ENCODE results near the gene VPS45.

VPS45 gene

DNA sequence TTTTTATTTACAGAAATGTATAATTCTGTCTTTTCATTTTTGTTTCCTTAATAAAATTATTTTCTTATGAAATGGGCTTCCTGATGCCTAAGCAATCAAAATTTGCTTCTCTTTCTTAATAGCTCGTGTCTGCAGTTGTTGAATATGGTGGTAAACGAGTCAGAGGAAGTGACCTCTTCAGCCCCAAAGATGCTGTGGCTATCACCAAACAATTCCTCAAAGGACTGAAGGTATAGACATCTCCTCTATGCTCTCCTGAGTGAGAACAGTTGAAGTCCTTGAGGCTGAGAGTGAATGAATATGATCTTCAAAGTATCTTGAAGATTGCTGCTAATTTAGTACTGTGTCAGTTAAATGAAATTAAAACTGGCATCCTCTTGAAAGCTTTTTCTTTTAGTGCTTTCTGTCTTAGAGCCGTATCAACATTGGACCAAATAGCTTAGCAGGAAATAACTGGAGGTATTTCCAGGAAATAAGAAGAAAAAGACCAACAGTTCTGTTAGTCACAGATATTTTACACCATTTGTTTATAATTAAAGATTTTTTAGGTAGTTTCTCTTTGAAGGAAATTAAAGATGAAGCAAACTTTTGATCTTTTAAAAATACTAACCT lies 24.7 kb downstream of the VPS45 start:
- DNase-seq (ENCODE audit: low spot score), result no peak
- in situ Hi-C loops (cut with MboI; ENCODE audit: low pct_unique_long_range_greater_than_20kb, low sequenced_read_pairs, unreplicated experiment), result no loop called here
- TF ChIP-seq, protein P1, sequence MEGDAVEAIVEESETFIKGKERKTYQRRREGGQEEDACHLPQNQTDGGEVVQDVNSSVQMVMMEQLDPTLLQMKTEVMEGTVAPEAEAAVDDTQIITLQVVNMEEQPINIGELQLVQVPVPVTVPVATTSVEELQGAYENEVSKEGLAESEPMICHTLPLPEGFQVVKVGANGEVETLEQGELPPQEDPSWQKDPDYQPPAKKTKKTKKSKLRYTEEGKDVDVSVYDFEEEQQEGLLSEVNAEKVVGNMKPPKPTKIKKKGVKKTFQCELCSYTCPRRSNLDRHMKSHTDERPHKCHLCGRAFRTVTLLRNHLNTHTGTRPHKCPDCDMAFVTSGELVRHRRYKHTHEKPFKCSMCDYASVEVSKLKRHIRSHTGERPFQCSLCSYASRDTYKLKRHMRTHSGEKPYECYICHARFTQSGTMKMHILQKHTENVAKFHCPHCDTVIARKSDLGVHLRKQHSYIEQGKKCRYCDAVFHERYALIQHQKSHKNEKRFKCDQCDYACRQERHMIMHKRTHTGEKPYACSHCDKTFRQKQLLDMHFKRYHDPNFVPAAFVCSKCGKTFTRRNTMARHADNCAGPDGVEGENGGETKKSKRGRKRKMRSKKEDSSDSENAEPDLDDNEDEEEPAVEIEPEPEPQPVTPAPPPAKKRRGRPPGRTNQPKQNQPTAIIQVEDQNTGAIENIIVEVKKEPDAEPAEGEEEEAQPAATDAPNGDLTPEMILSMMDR (IDR thresholded peaks at IDR 0.05; ENCODE audit: extremely low read depth, insufficient read depth, missing control alignments), result no peak

DNA sequence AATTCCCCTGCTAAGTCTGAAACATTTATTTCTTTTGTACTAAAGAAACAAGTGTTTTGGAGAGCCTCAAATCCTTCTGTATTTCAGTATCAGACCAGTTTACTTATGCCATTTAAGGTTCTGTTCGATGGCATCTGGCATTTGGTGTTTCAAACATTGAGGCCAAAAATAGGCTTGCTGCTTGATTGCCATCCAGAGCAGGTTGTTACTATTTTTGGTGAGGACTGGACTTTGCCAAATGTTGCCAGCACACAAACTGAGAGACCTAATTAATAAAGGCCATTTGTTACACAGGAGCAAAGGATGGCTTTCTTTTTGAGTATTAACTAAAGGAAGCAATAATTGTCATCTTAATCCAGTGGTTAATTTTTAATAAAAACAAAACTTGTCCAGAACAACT lies 26.2 kb downstream of the VPS45 start:
- no peak for DNase-seq (ENCODE audit: low spot score)
- TF ChIP-seq, protein P1 (IDR thresholded peaks at IDR 0.05; ENCODE audit: extremely low read depth, insufficient read depth, missing control alignments), result no peak
- in situ Hi-C loops (cut with MboI; ENCODE audit: low pct_unique_long_range_greater_than_20kb, low sequenced_read_pairs, unreplicated experiment), result no loop called here

DNA sequence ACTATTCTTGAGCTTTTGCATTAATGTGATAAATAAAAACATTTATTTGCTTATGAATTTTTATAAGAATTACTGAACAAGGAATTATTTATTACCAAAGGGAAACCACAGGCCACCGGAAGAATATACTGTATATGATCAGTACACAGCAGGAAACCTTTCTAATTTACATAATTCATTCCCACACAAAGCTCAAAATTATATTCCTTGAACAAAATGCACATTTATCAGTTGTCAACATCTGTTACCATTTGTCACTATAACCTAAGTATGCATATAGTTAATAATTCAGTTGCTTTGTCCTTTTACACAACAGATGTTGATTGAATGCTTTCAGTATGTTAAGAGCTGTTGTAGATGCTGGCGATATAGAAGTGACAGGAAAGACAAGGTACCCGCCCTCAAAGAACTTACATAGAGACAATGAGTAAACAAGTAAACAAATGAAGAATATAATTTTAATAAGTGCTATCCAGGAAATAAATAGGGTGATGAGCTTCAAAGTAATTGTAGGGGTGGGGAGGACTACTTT lies 27.2 kb downstream of the VPS45 start:
- in situ Hi-C loops (cut with MboI; ENCODE audit: low pct_unique_long_range_greater_than_20kb, low sequenced_read_pairs, unreplicated experiment), result no loop called here
- DNase-seq (ENCODE audit: low spot score), result no peak
- TF ChIP-seq, protein P1 (IDR thresholded peaks at IDR 0.05; ENCODE audit: extremely low read depth, insufficient read depth, missing control alignments), result no peak

DNA sequence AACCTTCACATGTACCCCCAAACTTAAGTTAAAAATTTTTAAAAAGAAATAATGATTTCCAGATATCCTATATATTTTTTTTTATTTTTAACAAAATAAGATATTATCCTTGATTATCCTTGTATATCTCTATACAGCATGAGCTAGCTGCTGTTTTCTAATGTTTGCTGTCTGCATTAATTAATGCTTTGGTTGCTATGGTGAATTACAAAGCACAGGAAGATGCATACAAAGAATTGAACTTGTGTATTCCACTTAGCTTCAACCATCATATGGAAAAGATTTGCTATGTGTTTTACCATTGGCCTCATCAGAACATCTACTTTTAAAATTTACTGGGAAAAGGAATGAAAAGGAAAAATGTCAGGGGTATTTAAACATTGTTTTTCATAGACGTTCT lies 35.4 kb downstream of the VPS45 start:
- TF ChIP-seq, protein P1 (IDR thresholded peaks at IDR 0.05; ENCODE audit: extremely low read depth, insufficient read depth, missing control alignments), result no peak
- in situ Hi-C loops (cut with MboI; ENCODE audit: low pct_unique_long_range_greater_than_20kb, low sequenced_read_pairs, unreplicated experiment), result no loop called here

DNA sequence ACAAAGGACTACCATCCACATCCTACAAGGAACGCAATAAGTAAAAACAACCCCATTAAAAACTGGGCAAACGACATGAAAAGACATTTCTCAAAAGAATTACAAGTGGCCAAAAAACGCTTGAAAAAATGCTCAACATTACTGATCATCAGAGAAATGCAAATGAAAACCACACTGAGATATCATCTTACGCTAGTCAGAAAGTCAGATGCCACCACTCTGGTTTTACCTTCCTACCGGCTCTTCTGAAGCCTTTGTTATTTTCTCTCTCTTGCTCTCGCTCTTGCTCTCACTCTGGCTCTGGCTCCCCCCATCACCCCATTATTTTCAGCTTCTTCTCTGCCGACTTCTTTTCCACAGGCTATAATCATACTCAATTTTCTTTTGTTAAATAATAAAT lies 38.8 kb downstream of the VPS45 start:
- no peak for DNase-seq (ENCODE audit: low spot score)
- TF ChIP-seq, protein P1 (IDR thresholded peaks at IDR 0.05; ENCODE audit: extremely low read depth, insufficient read depth, missing control alignments), result no peak
- in situ Hi-C loops (cut with MboI; ENCODE audit: low pct_unique_long_range_greater_than_20kb, low sequenced_read_pairs, unreplicated experiment), result no loop called here

More for the DNA sequence above, 35.4 kb downstream of the VPS45 start:
- no peak for DNase-seq (ENCODE audit: low spot score)

DNA sequence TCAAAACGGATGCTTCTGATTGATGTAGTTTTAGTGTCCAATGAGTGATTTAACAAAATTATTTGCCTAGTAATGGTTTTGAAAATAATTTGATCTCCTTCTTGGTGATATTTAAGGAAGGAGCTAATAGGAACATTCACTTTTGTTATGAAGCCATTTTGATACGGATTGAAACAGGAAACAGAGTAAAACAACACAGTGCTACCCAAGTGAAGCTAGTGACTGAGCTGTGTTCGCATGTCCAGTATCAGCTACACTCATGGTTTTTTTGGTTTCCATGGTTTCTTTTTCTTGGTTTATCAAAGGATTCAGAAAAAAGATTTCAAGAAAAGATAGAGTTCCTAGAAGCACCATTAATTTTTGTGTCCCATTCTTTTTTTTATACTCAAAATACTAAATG lies 42.0 kb downstream of the VPS45 start:
- in situ Hi-C loops (cut with MboI; ENCODE audit: low pct_unique_long_range_greater_than_20kb, low sequenced_read_pairs, unreplicated experiment), result no loop called here
- peak; percentile 12 for DNase-seq (ENCODE audit: low spot score)
- TF ChIP-seq, protein P1 (IDR thresholded peaks at IDR 0.05; ENCODE audit: extremely low read depth, insufficient read depth, missing control alignments), result no peak
